HL-60 (cell line): ENCODE results near the gene CLIC4.

ENCODE experiments used
- POLR2AphosphoS5 ChIP-seq: IDR thresholded peaks from 2 replicates; pipeline ENCODE4 v1.6.1; 2012; ENCODE audit warnings: low read depth
- TF ChIP-seq, protein P1 (sequence below): IDR thresholded peaks from one replicate; pipeline ENCODE4 v1.5.1; 2011; ENCODE audit warnings: low read length, control low read depth, inconsistent platforms; ENCODE audit not compliant: insufficient read depth

GRCh38 chr1:24868016-24868875 is 123.0 kb downstream of the CLIC4 start:
- TF ChIP-seq, protein P1, sequence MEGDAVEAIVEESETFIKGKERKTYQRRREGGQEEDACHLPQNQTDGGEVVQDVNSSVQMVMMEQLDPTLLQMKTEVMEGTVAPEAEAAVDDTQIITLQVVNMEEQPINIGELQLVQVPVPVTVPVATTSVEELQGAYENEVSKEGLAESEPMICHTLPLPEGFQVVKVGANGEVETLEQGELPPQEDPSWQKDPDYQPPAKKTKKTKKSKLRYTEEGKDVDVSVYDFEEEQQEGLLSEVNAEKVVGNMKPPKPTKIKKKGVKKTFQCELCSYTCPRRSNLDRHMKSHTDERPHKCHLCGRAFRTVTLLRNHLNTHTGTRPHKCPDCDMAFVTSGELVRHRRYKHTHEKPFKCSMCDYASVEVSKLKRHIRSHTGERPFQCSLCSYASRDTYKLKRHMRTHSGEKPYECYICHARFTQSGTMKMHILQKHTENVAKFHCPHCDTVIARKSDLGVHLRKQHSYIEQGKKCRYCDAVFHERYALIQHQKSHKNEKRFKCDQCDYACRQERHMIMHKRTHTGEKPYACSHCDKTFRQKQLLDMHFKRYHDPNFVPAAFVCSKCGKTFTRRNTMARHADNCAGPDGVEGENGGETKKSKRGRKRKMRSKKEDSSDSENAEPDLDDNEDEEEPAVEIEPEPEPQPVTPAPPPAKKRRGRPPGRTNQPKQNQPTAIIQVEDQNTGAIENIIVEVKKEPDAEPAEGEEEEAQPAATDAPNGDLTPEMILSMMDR = no peak
- TF ChIP-seq POLR2AphosphoS5 = no peak
